HEK293T (cell line): ENCODE measurements around the gene VPS26B.

Experiments used
- ARNT ChIP-seq: fragments of 450-650 bp; IDR thresholded peaks from 2 replicates; pipeline ENCODE4 v1.6.1; 2017; ENCODE audit warnings: mild to moderate bottlenecking
- ELF4 ChIP-seq: fragments of 450-650 bp; IDR thresholded peaks from 2 replicates; pipeline ENCODE4 v1.6.1; 2017; ENCODE audit warnings: antibody characterized with exemption
- FOXA1 ChIP-seq: fragments of 450-650 bp; IDR thresholded peaks from 2 replicates; pipeline ENCODE4 v1.6.1; 2016; ENCODE audit warnings: mild to moderate bottlenecking
- FOXK2 ChIP-seq: fragments of 450-650 bp; IDR thresholded peaks from 2 replicates; pipeline ENCODE4 v1.6.1; 2016; ENCODE audit warnings: mild to moderate bottlenecking
- SUZ12 ChIP-seq: fragments of 450-650 bp; IDR thresholded peaks from 2 replicates; pipeline ENCODE4 v1.6.1; 2016; ENCODE audit warnings: mild to moderate bottlenecking

DNA sequence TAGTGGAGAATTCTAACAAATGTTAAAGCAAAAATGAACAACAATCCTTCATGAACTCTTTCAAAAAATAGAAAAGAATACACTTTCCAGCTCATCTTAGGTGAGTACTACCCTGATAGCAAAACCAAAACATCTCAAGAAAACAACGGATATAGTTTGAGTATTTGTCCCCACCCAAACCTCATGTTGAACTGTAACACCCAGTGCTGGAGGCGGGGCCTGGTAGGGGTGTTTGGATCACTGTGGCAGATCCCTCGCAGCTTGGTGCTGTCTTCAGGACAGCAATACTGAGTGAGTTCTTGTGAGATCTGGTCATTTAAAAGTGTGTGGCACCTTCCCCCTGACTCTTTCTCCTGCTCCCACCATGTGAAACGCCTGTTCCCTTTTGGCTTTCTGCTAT lies 27.7 kb upstream of the VPS26B start:
- TF ChIP-seq FOXA1, result no peak
- no peak for TF ChIP-seq FOXK2
- TF ChIP-seq ELF4, result no peak
- no peak for TF ChIP-seq SUZ12
- no peak for TF ChIP-seq ARNT
